OCI-LY3 (cell line): ENCODE results near the gene PKNOX1.
"Not testable (repeated sequence)": the region's sequence is repeated elsewhere in the genome, so short reads cannot be mapped to it uniquely, and the experiment has no call there.

Experiments used
- H2AFZ ChIP-seq: fragments of 200-600, 300-600 bp; shearing (Covaris generic); 2 replicates; pipeline ENCODE4 v1.6.0; 2014; ENCODE audit warnings: antibody characterized with exemption, low read depth, low read length
- H3K27ac ChIP-seq: fragments of 200-600, 300-600 bp; sonication (generic); 2 replicates; pipeline ENCODE4 v1.5.1; 2014; ENCODE audit warnings: mild to moderate bottlenecking, low read length, moderate library complexity, mixed read lengths
- H3K27me3 ChIP-seq: fragments of 200-600, 300-600 bp; sonication (generic); 2 replicates; pipeline ENCODE4 v1.6.1; 2014; ENCODE audit warnings: low read depth, low read length, mixed read lengths
- H3K36me3 ChIP-seq: fragments of 200-600, 300-600 bp; sonication (generic); replicated peaks from 2 replicates; pipeline ENCODE3; 2014; ENCODE audit warnings: low read depth, low read length, mixed read lengths
- H3K4me1 ChIP-seq: fragments of 300-600, 200-600 bp; sonication (generic); 2 replicates; pipeline ENCODE4 v1.6.1; 2014; ENCODE audit warnings: low read length, mixed read lengths
- H3K4me2 ChIP-seq: fragments of 200-600, 300-600 bp; sonication (generic); 2 replicates; pipeline ENCODE4 v1.6.1; 2014; ENCODE audit warnings: low read length, mixed read lengths
- H3K4me3 ChIP-seq: fragments of 300-600, 200-600 bp; sonication (generic); 2 replicates; pipeline ENCODE4 v1.5.1; 2014; ENCODE audit warnings: antibody characterized with exemption, mild to moderate bottlenecking, low read length, moderate library complexity
- H3K79me2 ChIP-seq: fragments of 300-600, 200-600 bp; shearing (Covaris generic); 2 replicates; pipeline ENCODE4 v1.6.1; 2014; ENCODE audit warnings: mild to moderate bottlenecking, low read length, mixed read lengths
- H3K9ac ChIP-seq: fragments of 300-600, 200-600 bp; shearing (Covaris generic); 2 replicates; pipeline ENCODE4 v1.6.0; 2014; ENCODE audit warnings: mild to moderate bottlenecking, low read length, moderate library complexity
- H3K9me3 ChIP-seq: fragments of 200-600, 300-600 bp; shearing (Covaris generic); 2 replicates; pipeline ENCODE4 v1.6.1; 2014; ENCODE audit warnings: low read length, mixed read lengths; ENCODE audit not compliant: insufficient read depth
- H4K20me1 ChIP-seq: fragments of 200-600, 300-600 bp; sonication (generic); 2 replicates; pipeline ENCODE4 v1.6.1; 2016; ENCODE audit warnings: low read length, mixed read lengths; ENCODE audit not compliant: insufficient read depth
- EZH2phosphoT487 ChIP-seq: fragments of 200-600 bp; shearing (Covaris generic); IDR thresholded peaks from 2 replicates; pipeline ENCODE4 v1.6.1; 2018; ENCODE audit warnings: antibody characterized with exemption, mixed run types, low read depth
- TF ChIP-seq, protein P1 (sequence below): fragments of 200-600, 300-600 bp; sonication (generic); IDR thresholded peaks from 2 replicates; pipeline ENCODE4 v1.5.1; 2014; ENCODE audit warnings: antibody characterized with exemption, low read length, low read depth

Gene PKNOX1, protein sequence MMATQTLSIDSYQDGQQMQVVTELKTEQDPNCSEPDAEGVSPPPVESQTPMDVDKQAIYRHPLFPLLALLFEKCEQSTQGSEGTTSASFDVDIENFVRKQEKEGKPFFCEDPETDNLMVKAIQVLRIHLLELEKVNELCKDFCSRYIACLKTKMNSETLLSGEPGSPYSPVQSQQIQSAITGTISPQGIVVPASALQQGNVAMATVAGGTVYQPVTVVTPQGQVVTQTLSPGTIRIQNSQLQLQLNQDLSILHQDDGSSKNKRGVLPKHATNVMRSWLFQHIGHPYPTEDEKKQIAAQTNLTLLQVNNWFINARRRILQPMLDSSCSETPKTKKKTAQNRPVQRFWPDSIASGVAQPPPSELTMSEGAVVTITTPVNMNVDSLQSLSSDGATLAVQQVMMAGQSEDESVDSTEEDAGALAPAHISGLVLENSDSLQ

DNA sequence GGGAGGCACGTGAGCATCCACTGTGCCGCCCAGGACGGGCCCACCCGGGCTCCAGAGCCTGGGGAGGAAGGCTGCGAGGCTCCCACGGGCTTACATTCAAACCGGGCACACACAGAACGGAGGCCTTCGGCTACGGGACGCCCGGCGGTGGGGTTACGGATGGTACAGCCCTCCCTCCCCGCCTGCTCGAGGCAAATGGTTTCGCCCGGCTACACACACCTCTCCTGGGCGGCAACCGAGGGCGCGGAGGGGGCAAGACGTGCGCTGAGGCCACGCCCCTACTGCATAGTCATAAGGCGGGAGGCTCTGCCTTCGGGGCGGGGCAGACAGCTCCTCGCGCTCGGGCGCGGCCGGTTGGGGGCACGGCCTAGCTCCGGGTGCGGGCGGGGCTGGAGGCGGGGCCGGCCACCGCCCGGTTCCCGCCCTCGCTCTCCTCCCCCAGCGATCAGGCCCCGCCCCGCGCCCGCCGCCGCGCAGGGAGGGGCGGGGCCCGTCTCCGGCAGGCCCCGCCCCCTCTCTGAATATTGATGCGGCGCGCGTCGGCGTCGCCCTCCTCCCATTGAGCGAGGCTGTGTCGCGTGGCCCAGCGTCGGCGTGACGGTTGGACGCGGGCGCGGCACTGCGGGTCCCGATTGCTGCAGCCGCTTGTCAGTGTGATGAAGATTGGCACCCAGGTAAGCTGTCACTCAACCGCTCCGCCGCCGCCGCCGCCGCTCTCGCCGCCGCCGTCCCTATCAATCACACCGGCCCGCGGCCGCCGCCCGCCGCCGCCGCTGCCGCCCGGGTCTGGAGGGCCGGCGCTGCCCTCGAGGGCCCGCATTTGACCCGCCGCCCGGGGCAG, at the start of gene PKNOX1:
Gene PKNOX1, plus strand, starts transcription at position 572 of the 841 bp plus-strand sequence. CDS start 29,820 bp downstream, outside the sequence.
- Histone ChIP-seq H3K9ac (peak within 1 kb of the TSS; percentile 92), H3K4me1 (peaks cover 25% of the 10 kb centered on the region), H3K36me3 (peaks cover 10% of the 10 kb centered on the region), H3K4me3 (peak within 1 kb of the TSS; percentile 97), H3K4me2 (peak within 1 kb of the TSS; percentile 96), H3K27ac (peak within 1 kb of the TSS; percentile 67), H4K20me1 (no peaks in the 10 kb centered on the region), H3K27me3 (no peaks in the 10 kb centered on the region), H3K9me3 (no peaks in the 10 kb centered on the region), H3K79me2 (peaks cover 37% of the 10 kb centered on the region), H2AFZ (peak within 1 kb of the TSS; percentile 82; the same call in 1 of the 2 replicates)
- TF ChIP-seq, protein P1, sequence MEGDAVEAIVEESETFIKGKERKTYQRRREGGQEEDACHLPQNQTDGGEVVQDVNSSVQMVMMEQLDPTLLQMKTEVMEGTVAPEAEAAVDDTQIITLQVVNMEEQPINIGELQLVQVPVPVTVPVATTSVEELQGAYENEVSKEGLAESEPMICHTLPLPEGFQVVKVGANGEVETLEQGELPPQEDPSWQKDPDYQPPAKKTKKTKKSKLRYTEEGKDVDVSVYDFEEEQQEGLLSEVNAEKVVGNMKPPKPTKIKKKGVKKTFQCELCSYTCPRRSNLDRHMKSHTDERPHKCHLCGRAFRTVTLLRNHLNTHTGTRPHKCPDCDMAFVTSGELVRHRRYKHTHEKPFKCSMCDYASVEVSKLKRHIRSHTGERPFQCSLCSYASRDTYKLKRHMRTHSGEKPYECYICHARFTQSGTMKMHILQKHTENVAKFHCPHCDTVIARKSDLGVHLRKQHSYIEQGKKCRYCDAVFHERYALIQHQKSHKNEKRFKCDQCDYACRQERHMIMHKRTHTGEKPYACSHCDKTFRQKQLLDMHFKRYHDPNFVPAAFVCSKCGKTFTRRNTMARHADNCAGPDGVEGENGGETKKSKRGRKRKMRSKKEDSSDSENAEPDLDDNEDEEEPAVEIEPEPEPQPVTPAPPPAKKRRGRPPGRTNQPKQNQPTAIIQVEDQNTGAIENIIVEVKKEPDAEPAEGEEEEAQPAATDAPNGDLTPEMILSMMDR: no peak
- TF ChIP-seq EZH2phosphoT487: no peak

DNA sequence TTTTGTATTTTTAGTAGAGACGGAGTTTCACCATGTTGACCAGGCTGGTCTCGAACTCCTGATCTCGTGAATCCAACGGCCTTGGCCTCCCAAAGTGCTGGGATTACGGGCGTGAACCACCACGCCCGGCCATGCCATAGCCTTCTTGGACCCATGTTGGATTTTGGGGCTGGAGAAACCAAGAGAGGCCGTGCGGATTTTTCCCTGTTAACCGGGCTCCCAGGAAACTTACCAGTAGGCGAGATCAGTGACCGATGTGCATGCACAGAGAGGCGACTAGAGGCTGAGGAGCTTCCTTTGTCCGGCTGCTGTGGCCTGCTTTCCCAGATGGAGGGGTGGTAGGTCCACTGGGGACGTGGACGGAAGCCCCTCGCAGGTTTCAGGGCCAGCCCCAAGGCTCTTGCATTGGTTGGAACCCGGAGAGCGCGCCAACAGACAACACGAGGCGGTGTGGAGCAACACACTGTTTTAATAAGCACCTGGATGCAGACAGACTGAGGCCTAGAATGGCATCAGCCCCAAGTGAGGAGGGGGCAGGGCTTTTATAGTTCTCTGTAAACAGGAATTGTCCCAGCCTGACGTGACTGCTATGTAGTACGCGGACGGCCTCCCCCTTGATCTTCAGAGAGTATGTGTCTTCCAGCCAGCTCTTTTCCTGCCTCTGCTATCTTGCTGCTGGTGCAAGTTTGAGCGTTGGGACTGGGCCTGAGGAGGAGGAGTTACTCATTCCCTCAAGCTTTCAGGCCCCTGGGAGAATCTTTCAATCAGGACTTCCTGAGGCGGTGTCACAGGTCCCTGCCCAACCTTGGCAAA, 49.0 kb upstream of the PKNOX1 start, which contains the start of gene ERVH48-1:
Gene ERVH48-1, minus strand, starts transcription at position 517 of the 813 bp plus-strand sequence. CDS start 6,624 bp downstream, outside the sequence.
- no peak for TF ChIP-seq EZH2phosphoT487
- TF ChIP-seq, protein P1: no peak
- Histone ChIP-seq H2AFZ (0 out of 2 replicates have a peak within 1 kb of the TSS, but pooled peaks have one; percentile 70), H3K4me3 (peak within 1 kb of the TSS; percentile 74), H3K9ac (peak within 1 kb of the TSS; percentile 79; the same call in 1 of the 2 replicates), H3K36me3 (no peaks in the 10 kb centered on the region), H3K27ac (no peak within 1 kb of the TSS), H3K9me3 (no peaks in the 10 kb centered on the region), H4K20me1 (no peaks in the 10 kb centered on the region), H3K79me2 (no peaks in the 10 kb centered on the region), H3K4me2 (peak within 1 kb of the TSS; percentile 85), H3K4me1 (peaks cover 12% of the 10 kb centered on the region), H3K27me3 (no peaks in the 10 kb centered on the region)

DNA sequence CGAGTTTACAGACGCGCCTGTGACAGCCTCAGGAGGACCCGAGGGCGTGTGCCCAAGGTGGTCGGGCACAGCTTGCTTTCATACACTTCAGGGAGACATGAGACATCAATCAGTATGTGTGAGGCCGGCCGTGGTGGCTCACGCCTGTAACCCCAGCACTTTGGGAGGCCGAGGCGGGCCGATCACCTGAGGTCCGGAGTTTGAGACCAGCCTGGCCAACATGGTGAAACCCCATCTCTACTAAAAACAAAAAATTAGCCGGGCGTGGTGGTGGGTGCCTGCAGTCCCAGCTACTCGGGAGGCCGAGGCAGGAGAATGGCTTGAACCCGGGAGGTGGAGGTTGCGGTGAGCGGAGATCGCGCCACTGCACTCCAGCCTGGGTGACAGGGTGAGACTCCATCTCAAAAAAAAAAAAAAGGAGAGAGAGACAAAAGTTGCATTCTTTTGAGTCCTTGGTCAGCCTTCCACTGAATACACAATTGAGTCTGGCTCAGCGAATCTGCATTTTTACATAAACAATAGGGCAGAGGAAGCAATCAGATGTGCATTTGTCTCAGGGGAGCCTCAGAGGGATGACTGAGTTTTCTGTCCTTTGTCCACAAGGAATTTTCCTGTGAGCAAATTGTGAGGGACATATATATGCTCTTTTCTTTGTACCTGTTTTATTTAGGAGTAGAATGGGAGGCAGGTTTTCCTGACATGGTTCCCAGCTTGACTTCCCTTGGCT, 46.7 kb upstream of the PKNOX1 start:
- H2AFZ ChIP-seq, H3K27me3 ChIP-seq, H3K36me3 ChIP-seq, H3K9me3 ChIP-seq, H3K4me2 ChIP-seq, H3K79me2 ChIP-seq, H3K9ac ChIP-seq, H3K27ac ChIP-seq, H3K4me3 ChIP-seq, H4K20me1 ChIP-seq: not testable (repeated sequence)
- H3K4me1 ChIP-seq: peaks cover 25% of the 10 kb centered on the region

DNA sequence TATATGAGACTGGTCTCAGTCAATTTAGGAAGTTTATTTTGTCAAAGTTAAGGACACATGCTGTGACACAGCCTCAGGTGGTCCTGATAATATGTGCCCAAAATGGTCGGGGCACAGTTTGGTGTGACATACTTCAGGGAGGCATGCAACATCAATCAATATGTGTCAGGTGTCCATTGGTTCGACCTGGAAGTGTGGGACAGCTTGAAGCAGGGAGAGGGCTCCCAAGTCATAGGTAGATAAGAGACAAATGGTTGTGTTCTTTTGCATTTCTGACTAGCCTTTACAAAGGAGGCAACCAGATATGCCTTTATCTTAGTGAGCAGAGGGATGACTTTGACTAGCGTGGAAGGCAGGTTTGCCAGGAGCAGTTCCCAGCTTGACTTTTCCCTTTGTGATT, 44.4 kb upstream of the PKNOX1 start:
- Histone ChIP-seq H3K4me1 (peaks cover 14% of the 10 kb centered on the region), H4K20me1 (no peaks in the 10 kb centered on the region), H3K4me2 (no peak overlapping the region), H2AFZ (no peak overlapping the region), H3K4me3 (no peak overlapping the region), H3K79me2 (no peaks in the 10 kb centered on the region), H3K27ac (no peak overlapping the region), H3K27me3 (no peaks in the 10 kb centered on the region), H3K36me3 (no peaks in the 10 kb centered on the region), H3K9me3 (no peaks in the 10 kb centered on the region), H3K9ac (no peak overlapping the region)
- TF ChIP-seq, protein P1: no peak
- TF ChIP-seq EZH2phosphoT487: no peak
